K562 (cell line): ENCODE measurements around the gene THG1L. TPM values are rescaled to one million over a fixed set of nuclear protein-coding genes. Genes with fewer than 3 reads are reported as not detected.
A peak's percentile ranks its signal among the peaks of the same experiment; 100 is the strongest.

Experiments
- DDX20 ChIP-seq: fragments of 450-650 bp; IDR thresholded peaks from 2 replicates; pipeline ENCODE4 v1.6.1; 2016; ENCODE audit warnings: missing genetic modification characterization, low read depth, mild to moderate bottlenecking, missing compliant biosample characterization, moderate library complexity
- GATA2 ChIP-seq: sonication (generic); formaldehyde crosslinking; IDR thresholded peaks from 2 replicates; pipeline ENCODE4 v1.4.0; 2020; ENCODE audit warnings: mild to moderate bottlenecking, missing genetic modification reagents
- HDAC6 ChIP-seq: IDR thresholded peaks from 2 replicates; pipeline ENCODE4 v1.6.1; 2012; ENCODE audit warnings: low read depth, mild to moderate bottlenecking, control low read depth, inconsistent platforms, low read length, moderate library complexity
- HMGN3 ChIP-seq: IDR thresholded peaks from 2 replicates; pipeline ENCODE4 v1.6.1; 2011; ENCODE audit warnings: borderline replicate concordance, low read depth, mild to moderate bottlenecking, mixed read lengths, low read length; ENCODE audit not compliant: insufficient read length; ENCODE audit errors: extremely low read depth
- IFI16 ChIP-seq: fragments of 250-450 bp; sonication (Bioruptor Pico); IDR thresholded peaks from 2 replicates; pipeline ENCODE4 v2.1.2; 2022; ENCODE audit warnings: mild to moderate bottlenecking, inconsistent platforms
- KAT8 ChIP-seq: fragments of 450-650 bp; IDR thresholded peaks from 2 replicates; pipeline ENCODE4 v1.6.1; 2016; ENCODE audit warnings: low read depth, mild to moderate bottlenecking
- KLF6 ChIP-seq: fragments of 250-450 bp; sonication (Bioruptor Pico); IDR thresholded peaks from 2 replicates; pipeline ENCODE4 v1.4.0; 2020; ENCODE audit warnings: mild to moderate bottlenecking, moderate library complexity, borderline replicate concordance
- MECOM ChIP-seq: fragments of 250-450 bp; sonication (Bioruptor Pico); IDR thresholded peaks from 2 replicates; pipeline ENCODE4 v1.8.0; 2022; ENCODE audit warnings: inconsistent platforms
- NFATC3 ChIP-seq: fragments of 450-650 bp; IDR thresholded peaks from 2 replicates; pipeline ENCODE4 v1.6.1; 2017; ENCODE audit warnings: mild to moderate bottlenecking
- RBM25 ChIP-seq: fragments of 200-400 bp; formaldehyde crosslinking; IDR thresholded peaks from 2 replicates; pipeline ENCODE4 v1.6.1; 2018; ENCODE audit warnings: low read length, low read depth, moderate library complexity; ENCODE audit not compliant: severe bottlenecking
- RFX1 ChIP-seq: fragments of 450-650 bp; IDR thresholded peaks from 2 replicates; pipeline ENCODE4 v1.6.1; 2016; ENCODE audit warnings: mild to moderate bottlenecking, moderate library complexity
- TAF1 ChIP-seq: IDR thresholded peaks from 2 replicates; pipeline ENCODE4 v1.6.1; 2011; ENCODE audit warnings: mild to moderate bottlenecking, low read length, moderate library complexity; ENCODE audit not compliant: insufficient read depth, control insufficient read depth, severe bottlenecking; ENCODE audit errors: extremely low read depth
- ZBTB17 ChIP-seq: fragments of 450-650 bp; formaldehyde crosslinking; IDR thresholded peaks from 2 replicates; pipeline ENCODE4 v1.4.0; 2020; ENCODE audit warnings: mild to moderate bottlenecking
- ZBTB7A ChIP-seq: IDR thresholded peaks from 2 replicates; pipeline ENCODE4 v1.6.1; 2011; ENCODE audit warnings: low read depth, mild to moderate bottlenecking, low read length, moderate library complexity, borderline replicate concordance; ENCODE audit not compliant: control insufficient read depth
- ZNF165 ChIP-seq: fragments of 250-450 bp; sonication (Bioruptor Pico); IDR thresholded peaks from 2 replicates; pipeline ENCODE4 v1.4.0; 2020; ENCODE audit warnings: borderline replicate concordance
- ZNF444 ChIP-seq: fragments of 250-450 bp; sonication (Bioruptor Pico); IDR thresholded peaks from 2 replicates; pipeline ENCODE4 v1.4.0; 2020; ENCODE audit warnings: mild to moderate bottlenecking, moderate library complexity
- ZNF561 ChIP-seq: fragments of 450-650 bp; formaldehyde crosslinking; conservative IDR thresholded peaks from 2 replicates; pipeline ENCODE4 v1.4.0; 2020; ENCODE audit warnings: mild to moderate bottlenecking, moderate library complexity
- ZNF57 ChIP-seq: fragments of 450-650 bp; formaldehyde crosslinking; IDR thresholded peaks from 2 replicates; pipeline ENCODE4 v1.4.0; 2020; ENCODE audit warnings: mild to moderate bottlenecking, moderate library complexity
- ZNF699 ChIP-seq: fragments of 250-450 bp; sonication (Bioruptor Pico); IDR thresholded peaks from 2 replicates; pipeline ENCODE4 v1.8.0; 2021; ENCODE audit warnings: mild to moderate bottlenecking, moderate library complexity; ENCODE audit not compliant: insufficient replicate concordance
- polyA plus RNA-seq, 8 experiments: library from polyadenylated mRNA; depleted of rRNA in 4 of 8; stranded (reverse) in 5 of 8; unstranded in 3 of 8; fragments of >200 nt; fragmentation: Nextera tagmentation in 2 of 8; fragmentation: Illumina TruSeq in 1 of 8; extraction: Ambion mirVana in 2 of 8; extraction: Trizol in 1 of 8; gene quantifications; 2 replicates each; pipeline versions ENCODE4 v1.2.1 to v1.2.3, GENCODE V29; 2011 to 2014; ENCODE audit warnings: inconsistent platforms in 1 of 8, missing spikeins in 1 of 8
- total RNA-seq, 7 experiments: library from RNA; depleted of rRNA in 6 of 7; stranded (reverse); fragments of >200 nt in 6 of 7; fragmentation: Illumina TruSeq in 2 of 7; extraction: Trizol in 2 of 7; gene quantifications; 2 replicates each; pipeline versions ENCODE4 v1.2.1 to v1.2.3, GENCODE V29; 2011 to 2021; ENCODE audit warnings: low replicate concordance in 1 of 7
- TF ChIP-seq, protein P1 (sequence below): fragments of 250-450 bp; sonication (Bioruptor Pico); IDR thresholded peaks from 2 replicates; pipeline ENCODE4 v1.4.0; 2020; ENCODE audit warnings: mild to moderate bottlenecking, moderate library complexity
- TF ChIP-seq, protein P2 (sequence below), 2 experiments: fragments of 250-450 bp in 1 of 2; fragments of 450-650 bp in 1 of 2; sonication (Bioruptor Pico) in 1 of 2; IDR thresholded peaks; 2 replicates each; pipeline versions ENCODE4 v1.6.1 to v1.8.0; 2016 to 2021; ENCODE audit warnings: mild to moderate bottlenecking in 2 of 2, moderate library complexity in 2 of 2, missing compliant biosample characterization in 1 of 2, missing genetic modification characterization in 1 of 2
- TF ChIP-seq, protein P3 (sequence below): fragments of 450-650 bp; formaldehyde crosslinking; IDR thresholded peaks from 2 replicates; pipeline ENCODE4 v1.4.0; 2022; ENCODE audit warnings: mild to moderate bottlenecking, moderate library complexity

THG1L gene
- total and polyA plus RNA-seq, 9 of the 15 experiments (the other 6 are each of a cell fraction or from before 2014, with no cell fraction given): 21.8 to 40.7 (median 28.0) TPM

DNA sequence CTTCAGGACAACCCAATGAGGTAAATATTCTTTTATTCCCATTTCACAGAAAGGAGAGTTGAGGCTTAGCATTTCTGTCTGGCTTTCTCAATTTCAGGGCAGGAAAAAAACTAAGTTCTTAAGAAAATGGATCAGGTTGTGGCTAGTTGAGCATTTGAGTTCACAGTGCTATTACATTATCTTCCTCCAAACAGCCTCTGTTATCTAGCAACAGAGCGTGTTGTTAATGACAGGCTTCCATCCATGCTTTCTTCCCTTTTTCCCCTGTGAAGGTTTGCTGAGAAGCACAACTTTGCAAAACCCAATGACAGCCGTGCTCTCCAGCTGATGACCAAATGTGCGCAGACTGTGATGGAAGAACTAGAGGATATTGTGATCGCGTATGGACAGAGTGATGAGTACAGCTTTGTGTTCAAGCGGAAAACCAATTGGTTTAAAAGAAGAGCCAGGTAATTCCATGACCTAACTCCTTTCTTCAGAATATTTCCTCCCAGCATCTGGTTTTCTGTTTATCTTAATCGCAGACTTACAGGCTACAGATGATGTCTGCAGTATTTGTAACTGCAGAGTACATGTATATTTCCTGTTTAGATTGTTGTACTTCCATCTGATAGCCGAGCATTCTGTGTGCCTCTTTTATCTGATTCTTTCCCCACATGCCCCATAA lies 1.5 kb downstream of the THG1L start (continued):
- TF ChIP-seq KLF6 (CRISPR knock-in tag) (no peak), RBM25 (peak; percentile 98), MECOM (CRISPR knock-in tag) (no peak), DDX20 (tag) (no peak), ZBTB17 (CRISPR knock-in tag) (0 out of 2 replicates have a peak, but pooled peaks have one; percentile 41), ZNF57 (no peak), ZNF165 (CRISPR knock-in tag) (no peak), NFATC3 (no peak), TAF1 (no peak), ZNF561 (CRISPR knock-in tag) (no peak), ZBTB7A (no peak), HMGN3 (no peak), HDAC6 (no peak), GATA2 (CRISPR knock-in tag) (peak; percentile 77), IFI16 (CRISPR knock-in tag) (no peak), ZNF699 (CRISPR knock-in tag) (no peak), KAT8 (no peak), RFX1 (0 out of 2 replicates have a peak, but pooled peaks have one; percentile 14), ZNF444 (CRISPR knock-in tag) (no peak)
- TF ChIP-seq, protein P1, sequence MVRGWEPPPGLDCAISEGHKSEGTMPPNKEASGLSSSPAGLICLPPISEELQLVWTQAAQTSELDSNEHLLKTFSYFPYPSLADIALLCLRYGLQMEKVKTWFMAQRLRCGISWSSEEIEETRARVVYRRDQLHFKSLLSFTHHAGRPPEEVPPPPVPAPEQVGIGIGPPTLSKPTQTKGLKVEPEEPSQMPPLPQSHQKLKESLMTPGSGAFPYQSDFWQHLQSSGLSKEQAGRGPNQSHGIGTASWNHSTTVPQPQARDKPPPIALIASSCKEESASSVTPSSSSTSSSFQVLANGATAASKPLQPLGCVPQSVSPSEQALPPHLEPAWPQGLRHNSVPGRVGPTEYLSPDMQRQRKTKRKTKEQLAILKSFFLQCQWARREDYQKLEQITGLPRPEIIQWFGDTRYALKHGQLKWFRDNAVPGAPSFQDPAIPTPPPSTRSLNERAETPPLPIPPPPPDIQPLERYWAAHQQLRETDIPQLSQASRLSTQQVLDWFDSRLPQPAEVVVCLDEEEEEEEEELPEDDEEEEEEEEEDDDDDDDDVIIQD (CRISPR knock-in tag): no peak
- TF ChIP-seq, protein P2, sequence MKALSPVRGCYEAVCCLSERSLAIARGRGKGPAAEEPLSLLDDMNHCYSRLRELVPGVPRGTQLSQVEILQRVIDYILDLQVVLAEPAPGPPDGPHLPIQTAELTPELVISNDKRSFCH (CRISPR knock-in tag; IDR thresholded peaks at IDR 0.05): no peak
- TF ChIP-seq, protein P2 (tag; IDR thresholded peaks at IDR 0.05): no peak
- TF ChIP-seq, protein P3, sequence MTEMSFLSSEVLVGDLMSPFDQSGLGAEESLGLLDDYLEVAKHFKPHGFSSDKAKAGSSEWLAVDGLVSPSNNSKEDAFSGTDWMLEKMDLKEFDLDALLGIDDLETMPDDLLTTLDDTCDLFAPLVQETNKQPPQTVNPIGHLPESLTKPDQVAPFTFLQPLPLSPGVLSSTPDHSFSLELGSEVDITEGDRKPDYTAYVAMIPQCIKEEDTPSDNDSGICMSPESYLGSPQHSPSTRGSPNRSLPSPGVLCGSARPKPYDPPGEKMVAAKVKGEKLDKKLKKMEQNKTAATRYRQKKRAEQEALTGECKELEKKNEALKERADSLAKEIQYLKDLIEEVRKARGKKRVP (CRISPR knock-in tag): no peak; the same call in 1 of the 2 replicates
